SK-N-MC (cell line): ENCODE measurements around the gene CFAP44.

Experiments
- EZH2 ChIP-seq: fragments of 200-600 bp; sonication (generic); IDR thresholded peaks from one replicate; pipeline ENCODE4 v1.6.1; 2017; ENCODE audit warnings: antibody characterized with exemption
- FOXP2 ChIP-seq: optimal IDR thresholded peaks from 2 replicates; pipeline ENCODE3; 2011; ENCODE audit warnings: mild to moderate bottlenecking, moderate library complexity; ENCODE audit not compliant: insufficient read depth; ENCODE audit errors: extremely low read length, control extremely low read depth
- POLR2AphosphoS5 ChIP-seq: IDR thresholded peaks from 2 replicates; pipeline ENCODE4 v1.6.1; 2012; ENCODE audit warnings: mild to moderate bottlenecking, low read depth, low read length, borderline replicate concordance

DNA sequence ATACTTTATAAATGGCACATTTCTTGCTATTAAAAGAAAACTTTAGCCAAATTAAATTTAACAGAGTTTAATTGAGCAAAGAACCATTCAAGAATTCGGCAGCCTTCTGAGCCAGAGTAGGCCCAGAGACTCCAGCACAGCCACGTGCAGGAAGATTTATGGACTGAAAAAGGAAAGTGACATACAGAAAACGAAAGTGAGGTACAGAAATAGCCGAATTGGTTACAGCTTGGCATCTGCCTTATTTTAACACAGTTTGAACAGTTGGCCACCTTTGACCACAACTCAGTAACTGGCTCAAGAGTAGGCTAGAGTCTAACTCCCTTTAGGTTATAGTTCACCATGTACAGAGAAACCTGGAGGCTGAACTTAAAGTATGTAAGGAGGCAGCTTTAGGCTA lies 17.6 kb downstream of the CFAP44 start:
- no peak for TF ChIP-seq EZH2
- no peak for TF ChIP-seq POLR2AphosphoS5
- TF ChIP-seq FOXP2, result no peak
